ENCODE data around the gene PGPEP1. TPM values are rescaled to one million over a fixed set of nuclear protein-coding genes. Genes with fewer than 3 reads are reported as not detected.

Gene PGPEP1
- polyA plus RNA-seq, 4 donors, result 22.2 to 27.7 (median 25.7) TPM

DNA sequence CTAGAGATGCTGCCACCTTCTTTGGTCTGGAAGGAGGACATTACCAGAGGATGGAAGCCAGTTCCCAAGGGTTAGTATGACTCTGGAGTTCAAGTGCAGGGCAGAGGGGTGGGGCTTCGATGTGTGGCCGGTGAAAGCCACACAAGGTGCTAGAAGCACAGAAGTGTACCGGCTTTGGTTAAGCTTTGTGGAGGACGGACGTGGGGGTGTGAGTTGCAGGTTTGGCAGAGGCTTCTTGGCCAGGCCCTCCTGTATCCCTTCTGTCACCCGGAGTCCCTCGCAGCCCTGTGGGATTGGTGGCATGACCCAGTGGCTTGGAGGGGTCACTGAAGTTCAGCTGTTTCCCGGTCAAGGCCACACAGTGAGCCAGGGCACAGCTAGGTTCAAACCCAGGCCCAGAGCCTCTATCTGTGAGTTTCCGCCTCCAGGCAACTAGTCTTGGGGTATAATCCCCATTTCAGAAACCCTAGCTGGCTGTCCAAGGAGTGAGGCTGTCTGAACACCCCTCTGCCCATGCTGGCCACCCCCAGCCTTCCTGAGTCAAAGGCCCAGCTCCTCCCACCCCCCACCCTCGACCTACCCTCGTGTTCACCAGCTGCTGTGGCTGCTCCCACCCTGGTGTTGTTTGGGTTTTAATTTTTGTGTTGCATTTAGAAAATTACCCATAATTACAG, 74.2 kb downstream of the PGPEP1 start:
- DNase-seq (ENCODE audit: low read depth in 4 of 4, low spot score in 3 of 4), result no peak

DNA sequence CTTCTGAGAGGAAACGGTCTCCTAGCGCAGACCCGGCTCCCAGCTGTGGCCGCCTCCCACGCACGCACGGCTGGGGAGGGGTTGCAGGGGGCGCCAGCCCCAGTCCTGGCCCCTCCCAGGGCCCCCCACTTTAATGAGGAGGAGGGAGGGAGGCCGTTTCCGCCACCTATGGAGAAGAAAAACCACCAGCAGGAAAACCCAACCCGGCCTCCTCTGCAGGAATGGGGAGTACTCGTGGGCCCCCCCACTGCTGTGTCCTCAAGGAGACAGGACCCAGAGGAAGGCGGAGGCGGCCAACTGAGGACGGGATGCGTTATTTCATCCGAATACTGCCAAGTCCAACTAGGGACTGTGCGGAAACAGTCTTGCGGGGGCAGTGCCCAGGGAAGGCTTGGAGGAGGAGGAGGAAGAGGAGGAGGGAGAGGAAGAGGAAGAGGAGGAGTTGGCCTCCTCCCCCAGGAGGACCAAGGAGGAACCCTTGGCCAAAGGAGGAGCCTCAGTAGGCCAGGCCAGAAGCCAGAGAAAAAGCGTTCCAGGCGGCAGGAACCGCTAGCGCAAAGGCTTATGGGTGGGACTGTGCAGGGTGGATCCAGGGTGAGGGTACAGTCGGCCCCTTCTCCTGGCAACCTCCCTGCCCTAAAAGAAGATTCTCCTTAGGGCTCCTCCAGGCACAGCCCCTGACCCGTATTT, 74.9 kb downstream of the PGPEP1 start:
- DNase-seq (ENCODE audit: low read depth in 4 of 4, low spot score in 3 of 4), result no peak

DNA sequence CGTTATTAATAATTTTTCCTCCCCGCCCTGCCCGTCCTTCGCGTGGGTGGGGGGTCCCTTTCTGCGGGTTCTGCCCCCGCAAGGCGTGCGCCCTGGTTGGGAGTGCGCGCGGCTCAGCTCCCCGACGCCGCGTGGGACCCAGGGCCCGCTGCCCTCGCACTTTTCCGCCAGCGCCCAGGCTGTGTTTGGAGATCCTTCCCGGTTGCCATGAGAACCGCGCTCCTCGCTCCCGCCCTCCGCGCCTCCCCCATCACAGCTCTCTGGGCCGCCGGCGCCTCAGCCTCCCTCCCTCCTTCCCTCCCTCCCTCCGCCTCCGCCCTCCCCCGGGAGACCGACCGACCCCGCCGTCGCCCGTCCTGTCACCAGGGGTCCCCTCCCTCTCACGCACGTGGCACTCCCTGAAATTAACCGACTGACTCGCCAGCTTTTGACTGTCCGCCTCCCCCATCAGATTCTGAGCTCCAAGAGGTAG, 76.4 kb downstream of the PGPEP1 start:
- DNase-seq (ENCODE audit: low read depth in 4 of 4, low spot score in 3 of 4), result peak in 2 of 4 donors; percentile 86 to 87

DNA sequence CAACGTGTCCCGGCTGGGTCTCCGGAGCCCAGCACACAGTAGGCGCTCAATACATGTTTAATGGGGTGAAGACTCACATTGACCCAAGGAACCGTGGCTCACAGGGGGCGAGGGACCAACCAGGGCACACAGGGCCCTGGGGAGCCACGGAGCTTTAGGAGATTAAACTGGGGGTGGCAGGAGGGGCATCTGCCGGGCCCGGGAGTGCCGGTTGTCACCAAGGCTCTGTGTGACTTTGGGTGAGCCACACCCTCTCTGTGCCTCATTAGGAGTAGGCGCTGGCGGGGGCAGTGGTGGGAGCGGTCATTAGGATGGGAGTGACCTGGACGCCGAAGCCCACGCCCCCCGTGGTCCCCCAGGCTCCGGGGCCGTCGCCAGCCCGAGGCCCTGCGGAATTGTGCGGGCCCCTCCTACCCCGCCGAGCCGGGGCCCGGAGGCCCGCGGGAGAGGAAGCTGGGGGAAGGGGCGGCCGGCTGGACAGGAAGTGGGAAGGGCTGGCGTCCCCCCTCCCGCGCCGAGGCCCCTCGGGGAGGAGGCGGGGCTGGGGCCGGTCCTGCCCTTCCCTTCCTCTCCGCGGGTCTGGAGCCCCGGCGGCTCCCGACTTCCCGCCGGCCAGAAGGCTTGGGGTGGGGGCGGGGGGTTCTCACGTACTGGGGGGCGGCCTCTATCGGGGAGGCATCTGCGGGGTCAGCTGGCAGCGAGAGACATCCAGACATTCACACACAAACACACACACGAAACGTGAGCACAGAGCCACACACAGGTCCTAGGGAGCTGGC, 77.0 kb downstream of the PGPEP1 start:
- DNase-seq (ENCODE audit: low read depth in 4 of 4, low spot score in 3 of 4), result no peak

DNA sequence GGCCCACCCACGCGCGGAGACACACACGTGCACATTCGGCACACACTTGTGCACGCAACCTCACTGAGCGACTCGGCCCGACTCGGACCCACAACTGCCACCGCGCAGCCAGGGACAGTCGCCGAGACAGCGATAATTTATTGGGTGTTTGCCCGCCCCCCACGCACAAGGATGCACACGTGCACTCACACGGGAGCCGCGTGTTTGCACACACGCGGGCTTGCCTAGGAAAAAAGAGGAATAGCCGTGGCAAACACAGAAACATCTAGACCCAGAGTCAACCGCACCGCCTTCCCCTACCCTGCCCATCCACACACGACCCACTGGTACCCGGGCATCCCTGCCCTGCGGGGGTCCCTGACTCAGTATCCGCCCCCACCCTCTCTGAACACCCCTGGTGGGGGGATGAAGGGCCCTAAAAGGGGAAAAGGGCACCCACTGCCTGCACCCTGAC, 77.7 kb downstream of the PGPEP1 start:
- no peak for DNase-seq (ENCODE audit: low read depth in 4 of 4, low spot score in 3 of 4)

DNA sequence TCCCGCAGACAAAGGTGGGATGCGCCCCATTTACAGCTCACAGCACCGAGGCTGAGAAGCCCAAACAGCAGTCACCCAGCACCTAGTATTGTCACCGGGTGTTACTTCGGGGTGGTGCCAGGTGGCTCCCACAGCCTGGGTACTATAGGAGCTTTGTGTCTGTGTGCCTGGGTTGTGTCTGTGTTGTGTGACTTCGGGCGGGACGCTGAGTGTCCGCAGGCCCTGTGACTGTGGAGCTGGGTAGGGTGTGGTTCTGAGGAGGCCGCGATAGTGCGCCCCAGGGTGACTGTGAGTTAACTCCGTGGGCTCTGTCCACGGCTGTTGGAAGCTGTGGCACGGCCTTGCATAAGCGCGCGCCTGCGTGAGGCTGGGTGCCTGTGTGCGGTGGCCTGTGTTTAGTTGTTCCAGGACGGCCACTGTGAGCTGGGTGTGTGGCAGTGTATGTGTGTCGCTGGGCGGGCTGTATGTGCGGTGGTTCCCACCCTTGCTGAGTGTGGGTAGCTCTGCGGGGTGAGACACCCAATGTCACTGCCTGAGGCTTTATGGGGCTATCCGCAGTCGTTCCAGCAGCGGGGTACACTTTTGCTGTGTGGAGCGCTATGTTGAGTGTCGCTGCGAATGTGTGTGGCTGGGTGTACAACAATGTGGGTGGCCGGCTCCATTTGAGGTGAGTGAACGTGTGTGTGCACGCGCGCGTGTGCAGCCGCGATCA, 78.2 kb downstream of the PGPEP1 start:
- no peak for DNase-seq (ENCODE audit: low read depth in 4 of 4, low spot score in 3 of 4)

DNA sequence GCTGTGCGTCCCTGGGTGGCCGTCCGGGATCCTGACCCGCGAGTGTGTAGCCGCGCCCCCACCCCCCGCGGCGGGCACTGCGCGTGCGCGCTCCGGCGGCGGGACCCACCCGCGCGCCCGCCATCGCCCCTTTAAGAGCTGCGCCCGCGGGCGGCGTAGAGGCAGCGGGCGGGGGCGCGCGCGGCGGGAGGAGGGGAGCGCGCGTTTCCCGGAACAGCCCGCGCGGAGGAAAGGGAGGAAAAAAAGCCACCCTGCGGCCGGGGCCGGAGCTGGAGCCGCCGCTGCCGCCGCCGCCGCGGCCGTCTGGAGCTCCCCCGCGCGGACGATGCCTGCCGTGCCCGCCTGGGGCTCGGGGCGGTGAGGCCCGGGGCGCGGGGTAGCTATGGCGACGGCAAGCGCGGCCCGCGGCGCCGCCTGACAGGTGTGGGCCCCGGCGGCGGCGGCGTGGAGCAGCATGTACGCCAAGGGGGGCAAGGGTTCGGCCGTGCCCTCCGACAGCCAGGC, 78.8 kb downstream of the PGPEP1 start, which contains the start of gene SSBP4:
Gene SSBP4 (plus strand): TSS at position 204 of the 504 bp plus-strand sequence. CDS start 251 bp downstream, at position 455.
- no peak for DNase-seq (ENCODE audit: low read depth in 4 of 4, low spot score in 3 of 4)

Other genes starting within 250 kb of the PGPEP1 start
- 1 to 10 TPM; 3.7 to 5.5 (median 4.8) TPM for gene MAST3, start 242.8 kb upstream of the PGPEP1 start, polyA plus RNA-seq (ENCODE audit: insufficient read length in 4 of 4)
- gene PIK3R2, start 187.4 kb upstream of the PGPEP1 start, polyA plus RNA-seq (ENCODE audit: insufficient read length in 4 of 4), result 10 to 100 TPM; 23.1 to 34.3 (median 28.3) TPM
- gene IFI30, start 166.8 kb upstream of the PGPEP1 start, polyA plus RNA-seq (ENCODE audit: insufficient read length in 4 of 4), result 10 to 100 TPM; 14.7 to 21.6 (median 16.5) TPM
- gene MPV17L2, start 147.4 kb upstream of the PGPEP1 start, polyA plus RNA-seq (ENCODE audit: insufficient read length in 4 of 4), result 10 to 100 TPM in 1 of 4 donors, 1 to 10 TPM in 3; 9.2 to 12.9 (median 9.6) TPM
- 1 to 10 TPM; 3.7 to 6.1 (median 5.4) TPM for gene RAB3A, start 136.6 kb upstream of the PGPEP1 start, polyA plus RNA-seq (ENCODE audit: insufficient read length in 4 of 4)
- gene PDE4C, start 114.2 kb upstream of the PGPEP1 start, polyA plus RNA-seq (ENCODE audit: insufficient read length in 4 of 4), result 1 to 10 TPM in 1 of 4 donors, under 1 TPM in 3; 0.37 to 2.3 (median 0.69) TPM
- 1 to 10 TPM; 4.6 to 7.2 (median 5.5) TPM for gene IQCN, start 66.1 kb upstream of the PGPEP1 start, polyA plus RNA-seq (ENCODE audit: insufficient read length in 4 of 4)
- gene JUND, start 59.0 kb upstream of the PGPEP1 start, polyA plus RNA-seq (ENCODE audit: insufficient read length in 4 of 4), result 100 to 1,000 TPM in 1 of 4 donors, 10 to 100 TPM in 3; 62.4 to 106 (median 80.8) TPM
- gene LSM4, start 17.5 kb upstream of the PGPEP1 start, polyA plus RNA-seq (ENCODE audit: insufficient read length in 4 of 4), result 100 to 1,000 TPM in 1 of 4 donors, 10 to 100 TPM in 3; 80.4 to 119 (median 89.7) TPM
- 10 to 100 TPM in 1 of 4 donors, 1 to 10 TPM in 3; 2.8 to 15.0 (median 6.6) TPM for gene GDF15, start 45.6 kb downstream of the PGPEP1 start, polyA plus RNA-seq (ENCODE audit: insufficient read length in 4 of 4)
- gene LRRC25, start 57.0 kb downstream of the PGPEP1 start, polyA plus RNA-seq (ENCODE audit: insufficient read length in 4 of 4), result 1 to 10 TPM; 1.0 to 1.3 (median 1.2) TPM
- gene SSBP4, start 78.8 kb downstream of the PGPEP1 start, polyA plus RNA-seq (ENCODE audit: insufficient read length in 4 of 4), result 100 to 1,000 TPM in 1 of 4 donors, 10 to 100 TPM in 3; 69.6 to 124 (median 75.4) TPM
- 100 to 1,000 TPM in 3 of 4 donors, 10 to 100 TPM in 1; 99.2 to 156 (median 106) TPM for gene ISYNA1, start 97.5 kb downstream of the PGPEP1 start, polyA plus RNA-seq (ENCODE audit: insufficient read length in 4 of 4)
- gene ELL, start 181.5 kb downstream of the PGPEP1 start, polyA plus RNA-seq (ENCODE audit: insufficient read length in 4 of 4), result 10 to 100 TPM in 1 of 4 donors, 1 to 10 TPM in 3; 9.3 to 11.6 (median 9.3) TPM
- 100 to 1,000 TPM; 143 to 225 (median 150) TPM for gene FKBP8, start 203.0 kb downstream of the PGPEP1 start, polyA plus RNA-seq (ENCODE audit: insufficient read length in 4 of 4)
- 10 to 100 TPM; 54.1 to 61.4 (median 59.7) TPM for gene KXD1, start 217.3 kb downstream of the PGPEP1 start, polyA plus RNA-seq (ENCODE audit: insufficient read length in 4 of 4)
- gene UBA52, start 231.3 kb downstream of the PGPEP1 start, polyA plus RNA-seq (ENCODE audit: insufficient read length in 4 of 4), result 100 to 1,000 TPM; 682 to 931 (median 738) TPM
- gene REX1BD, start 248.2 kb downstream of the PGPEP1 start, polyA plus RNA-seq (ENCODE audit: insufficient read length in 4 of 4), result 10 to 100 TPM; 19.2 to 47.3 (median 24.8) TPM

Measured in right renal pelvis (tissue), 4 donors.